DND-41 (cell line): ENCODE data around the gene PIGW.

Experiments
- EZH2 ChIP-seq: IDR thresholded peaks from 3 replicates; pipeline ENCODE4 v1.6.1; 2012; ENCODE audit warnings: borderline replicate concordance, low read depth, mild to moderate bottlenecking, moderate library complexity, low read length, inconsistent platforms; ENCODE audit not compliant: severe bottlenecking
- TF ChIP-seq, protein P1 (sequence below): IDR thresholded peaks from 2 replicates; pipeline ENCODE4 v1.5.1; 2012; ENCODE audit warnings: borderline replicate concordance, low read length, moderate library complexity, mild to moderate bottlenecking; ENCODE audit not compliant: poor library complexity, severe bottlenecking; ENCODE audit errors: extremely low read depth

DNA sequence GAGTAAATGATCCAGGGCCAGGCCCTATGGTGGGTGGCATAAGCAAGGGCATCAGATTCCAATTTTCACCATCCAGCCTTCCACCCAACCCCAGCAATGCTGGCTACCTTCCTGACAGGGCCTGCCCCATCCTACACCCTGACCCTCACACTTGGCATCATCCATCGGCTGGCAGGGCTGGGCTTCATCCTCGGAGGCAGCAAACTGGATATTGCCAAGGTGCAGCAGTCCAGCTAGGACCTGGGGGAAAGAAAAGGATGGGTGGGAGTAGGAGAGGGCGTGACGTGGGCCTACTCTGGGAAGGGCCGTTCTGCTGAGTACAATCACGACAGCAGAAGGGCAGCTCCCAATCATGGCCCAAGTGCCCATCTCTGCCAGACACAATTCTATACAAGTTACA is 23.6 kb upstream of the PIGW start:
- TF ChIP-seq, protein P1, sequence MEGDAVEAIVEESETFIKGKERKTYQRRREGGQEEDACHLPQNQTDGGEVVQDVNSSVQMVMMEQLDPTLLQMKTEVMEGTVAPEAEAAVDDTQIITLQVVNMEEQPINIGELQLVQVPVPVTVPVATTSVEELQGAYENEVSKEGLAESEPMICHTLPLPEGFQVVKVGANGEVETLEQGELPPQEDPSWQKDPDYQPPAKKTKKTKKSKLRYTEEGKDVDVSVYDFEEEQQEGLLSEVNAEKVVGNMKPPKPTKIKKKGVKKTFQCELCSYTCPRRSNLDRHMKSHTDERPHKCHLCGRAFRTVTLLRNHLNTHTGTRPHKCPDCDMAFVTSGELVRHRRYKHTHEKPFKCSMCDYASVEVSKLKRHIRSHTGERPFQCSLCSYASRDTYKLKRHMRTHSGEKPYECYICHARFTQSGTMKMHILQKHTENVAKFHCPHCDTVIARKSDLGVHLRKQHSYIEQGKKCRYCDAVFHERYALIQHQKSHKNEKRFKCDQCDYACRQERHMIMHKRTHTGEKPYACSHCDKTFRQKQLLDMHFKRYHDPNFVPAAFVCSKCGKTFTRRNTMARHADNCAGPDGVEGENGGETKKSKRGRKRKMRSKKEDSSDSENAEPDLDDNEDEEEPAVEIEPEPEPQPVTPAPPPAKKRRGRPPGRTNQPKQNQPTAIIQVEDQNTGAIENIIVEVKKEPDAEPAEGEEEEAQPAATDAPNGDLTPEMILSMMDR: no peak
- TF ChIP-seq EZH2: no peak
